SK-N-SH (cell line): ENCODE results near the gene COX8A. TPM values are rescaled to one million over a fixed set of nuclear protein-coding genes. Genes with fewer than 3 reads are reported as not detected.

Experiments used
- CTCF ChIA-PET: fragments of 300-600, 350-600 bp; formaldehyde crosslinking; extraction: SDS; loops from one replicate; lab custom pipeline; 2021; lab: Yijun Ruan, JAX
- POLR2A ChIA-PET: fragments of 350-600 bp; sonication (Branson Sonifier 250); formaldehyde crosslinking; extraction: SDS; loops from one replicate; lab custom pipeline; 2020; ENCODE audit warnings: antibody characterized with exemption, inconsistent platforms; lab: Yijun Ruan, JAX
- DNase-seq: peaks from one replicate; pipeline ENCODE4 v3.0.0; 2012
- H2AFZ ChIP-seq: fragments of 200-600 bp; sonication (generic); 2 replicates; pipeline ENCODE4 v1.8.1; 2016; ENCODE audit warnings: antibody characterized with exemption, mild to moderate bottlenecking, low read depth
- H3F3A ChIP-seq: fragments of 200-600 bp; sonication (generic); replicated peaks from 2 replicates; pipeline ENCODE3; 2016; ENCODE audit warnings: antibody characterized with exemption, mild to moderate bottlenecking; ENCODE audit not compliant: insufficient read depth
- H3K27ac ChIP-seq, 2 experiments: fragments of 200-500 bp in 1 of 2; fragments of 200-600 bp in 1 of 2; sonication (Bioruptor generic) in 1 of 2; sonication (generic), shearing (Covaris generic) in 1 of 2; 2 replicates each; pipeline versions ENCODE4 v1.5.1 to v1.6.1; 2014 to 2016; ENCODE audit warnings: low read depth in 2 of 2, inconsistent platforms in 1 of 2, low read length in 1 of 2, mild to moderate bottlenecking in 1 of 2, mixed read lengths in 1 of 2
- H3K27me3 ChIP-seq: fragments of 200-600 bp; sonication (generic), shearing (Covaris generic); 2 replicates; pipeline ENCODE4 v1.6.1; 2016; ENCODE audit warnings: mixed run types; ENCODE audit not compliant: insufficient read depth
- H3K36me3 ChIP-seq, 2 experiments: fragments of 200-500 bp in 1 of 2; fragments of 200-600 bp in 1 of 2; sonication (Bioruptor generic) in 1 of 2; sonication (generic) in 1 of 2; replicated peaks in 1 of 2; 2 replicates each; pipeline versions ENCODE3 to v1.5.1; 2014 to 2016; ENCODE audit warnings: low read length in 1 of 2, mild to moderate bottlenecking in 1 of 2; ENCODE audit not compliant: insufficient read depth in 2 of 2, control insufficient read depth in 1 of 2
- H3K4me1 ChIP-seq, 2 experiments: fragments of 200-500 bp in 1 of 2; fragments of 200-600 bp in 1 of 2; sonication (Bioruptor generic) in 1 of 2; sonication (generic), shearing (Covaris generic) in 1 of 2; 2 replicates each; pipeline versions ENCODE4 v1.5.1 to v1.6.1; 2014 to 2016; ENCODE audit warnings: low read depth in 1 of 2, low read length in 1 of 2, mixed run types in 1 of 2; ENCODE audit not compliant: insufficient read depth in 2 of 2, control insufficient read depth in 1 of 2
- H3K4me2 ChIP-seq: fragments of 200-600 bp; sonication (generic), shearing (Covaris generic); 2 replicates; pipeline ENCODE4 v1.6.1; 2017; ENCODE audit warnings: mixed run types
- H3K4me3 ChIP-seq, 2 experiments: fragments of 200-500 bp in 1 of 2; fragments of 200-600 bp in 1 of 2; sonication (Bioruptor generic) in 1 of 2; sonication (generic), shearing (Covaris generic) in 1 of 2; 2 replicates each; pipeline versions ENCODE4 v1.5.1 to v1.8.1; 2014 to 2016; ENCODE audit warnings: low read depth in 2 of 2, inconsistent platforms in 1 of 2, low read length in 1 of 2, mild to moderate bottlenecking in 1 of 2, mixed read lengths in 1 of 2, moderate library complexity in 1 of 2
- H3K79me2 ChIP-seq: fragments of 200-600 bp; sonication (generic); 2 replicates; pipeline ENCODE4 v1.8.1; 2017; ENCODE audit warnings: mild to moderate bottlenecking; ENCODE audit not compliant: insufficient read depth
- H3K9ac ChIP-seq: fragments of 200-600 bp; sonication (generic); 2 replicates; pipeline ENCODE4 v1.6.1; 2017; ENCODE audit warnings: mixed run types
- H3K9me2 ChIP-seq: fragments of 200-600 bp; sonication (generic); 2 replicates; pipeline ENCODE4 v1.6.1; 2017; ENCODE audit warnings: mixed run types
- H3K9me3 ChIP-seq: fragments of 200-600 bp; sonication (generic); 2 replicates; pipeline ENCODE4 v1.6.1; 2017; ENCODE audit warnings: mixed run types, mild to moderate bottlenecking, moderate library complexity
- H4K20me1 ChIP-seq: fragments of 200-600 bp; sonication (generic); 2 replicates; pipeline ENCODE4 v1.6.1; 2017; ENCODE audit warnings: mild to moderate bottlenecking, mixed run types; ENCODE audit not compliant: insufficient read depth
- ELF1 ChIP-seq: IDR thresholded peaks from 2 replicates; pipeline ENCODE4 v1.4.0; 2012
- FOSL2 ChIP-seq: IDR thresholded peaks from 2 replicates; pipeline ENCODE4 v1.4.0; 2012; ENCODE audit warnings: low read depth, mild to moderate bottlenecking, moderate library complexity, borderline replicate concordance
- IRF3 ChIP-seq: fragments of 150-350 bp; IDR thresholded peaks from 2 replicates; pipeline ENCODE4 v1.6.1; 2016; ENCODE audit warnings: mild to moderate bottlenecking, low read depth, low read length
- MEF2A ChIP-seq: IDR thresholded peaks from 2 replicates; pipeline ENCODE4 v1.4.0; 2012; ENCODE audit warnings: low read depth, borderline replicate concordance
- NFIC ChIP-seq: IDR thresholded peaks from 2 replicates; pipeline ENCODE4 v1.4.0; 2012; ENCODE audit warnings: borderline replicate concordance
- PBX3 ChIP-seq: IDR thresholded peaks from 2 replicates; pipeline ENCODE4; 2012
- RAD21 ChIP-seq: IDR thresholded peaks from 2 replicates; pipeline ENCODE4 v1.6.1; 2012; ENCODE audit warnings: mild to moderate bottlenecking, low read length
- REST ChIP-seq: IDR thresholded peaks from 2 replicates; pipeline ENCODE4 v1.6.1; 2012; ENCODE audit warnings: mild to moderate bottlenecking, low read depth, low read length, moderate library complexity
- USF1 ChIP-seq: IDR thresholded peaks from 2 replicates; pipeline ENCODE4 v1.4.0; 2012; ENCODE audit warnings: low read depth, borderline replicate concordance
- WGBS: methylation state at CpG from one replicate; pipeline ENCODE4 v1.1.6; 2017; ENCODE audit warnings: low lambda C conversion rate; 5-methylcytosine and 5-hydroxymethylcytosine counted together
- polyA plus RNA-seq, 3 experiments: library from polyadenylated mRNA; depleted of rRNA; stranded (reverse); fragments of >200 nt; gene quantifications; 2 replicates each; pipeline ENCODE4 v1.2.3, GENCODE V29; 2012

COX8A gene
- polyA plus RNA-seq, 1 of the 3 experiments (the other 2 are of a cell fraction) = 824 TPM

- Histone ChIP-seq H3K4me1 (peaks cover 7 to 17% of the 10 kb centered on the region in 2 experiments), H3F3A (peaks cover 11% of the 10 kb centered on the region), H3K9me2 (no peaks in the 10 kb centered on the region), H3K9me3 (no peaks in the 10 kb centered on the region), H3K27ac (peak overlapping the region; percentile 81 to 93), H3K79me2 (peaks cover 62% of the 10 kb centered on the region), H3K36me3 (peaks cover 9 to 13% of the 10 kb centered on the region in 2 experiments), H4K20me1 (peaks cover 11% of the 10 kb centered on the region), H3K4me3 (peak overlapping the region; percentile 79 to 93), H3K4me2 (peak overlapping the region; percentile 93), H3K9ac (peak overlapping the region; percentile 92), H3K27me3 (no peaks in the 10 kb centered on the region), H2AFZ (peak overlapping the region; percentile 94)
- peak; percentile 60 for DNase-seq
- TF ChIP-seq RAD21 = no peak
- no peak for TF ChIP-seq MEF2A
- no peak for TF ChIP-seq IRF3
- no peak for TF ChIP-seq NFIC
- no peak for TF ChIP-seq ELF1
- no peak for TF ChIP-seq USF1
- no peak for TF ChIP-seq FOSL2
- no peak for TF ChIP-seq REST
- TF ChIP-seq PBX3 = no peak
- ChIA-PET CTCF (interaction anchor here (0.7 to 0.9 kb wide), 3 partner anchors 31 to 160 kb away, joined by 3 to 4 read pairs (median 3); no protein-coding TSS in a partner anchor), POLR2A (interaction anchor here (0.6 kb wide), 1 partner anchor 9 kb away, joined by 3 read pairs; no protein-coding TSS in a partner anchor)
- WGBS = 5% methylated on average over 18 of the region's 18 CpGs
Measured at GRCh38 chr11:63985812-63986155, 11.4 kb downstream of the COX8A start.
